K562 (cell line): Measurements from ENCODE around the gene AKAP3.

Source experiments
- ATF2 ChIP-seq: sonication (generic); formaldehyde crosslinking; IDR thresholded peaks from 2 replicates; pipeline ENCODE4 v1.8.1; 2022; ENCODE audit warnings: missing genetic modification reagents
- CHD1 ChIP-seq: fragments of 200-600 bp; sonication (generic); IDR thresholded peaks from one replicate; pipeline ENCODE4 v1.6.1; 2012; ENCODE audit warnings: mild to moderate bottlenecking, moderate library complexity, low read length, inconsistent platforms
- MLX ChIP-seq, 2 experiments: fragments of 450-650 bp in 1 of 2; sonication (generic) in 1 of 2; formaldehyde crosslinking; conservative IDR thresholded peaks; 2 replicates each; pipeline versions ENCODE4 v1.4.0 to v1.8.1; 2020 to 2022; ENCODE audit warnings: mild to moderate bottlenecking in 1 of 2, missing genetic modification reagents in 1 of 2
- USF2 ChIP-seq: sonication (generic); formaldehyde crosslinking; IDR thresholded peaks from 2 replicates; pipeline ENCODE4 v1.5.0; 2020; ENCODE audit warnings: missing genetic modification reagents

- TF ChIP-seq MLX (CRISPR knock-in tag; conservative IDR thresholded peaks at IDR 0.05) (no peak), CHD1 (no peak), ATF2 (no peak), USF2 (no peak)
These were observed 41.9 kb upstream of the AKAP3 start for GRCh38 chr12:4690760-4691159.
